Measurements from ENCODE around the gene ZDHHC14.
"Not testable (repeated sequence)": the region's sequence is repeated elsewhere in the genome, so short reads cannot be mapped to it uniquely, and the experiment has no call there.

Gene ZDHHC14

GRCh38 chr6:157551041-157551832 is 170.2 kb downstream of the ZDHHC14 start:
- no peak for DNase-seq (ENCODE audit: low read depth in 2 of 2)

DNA sequence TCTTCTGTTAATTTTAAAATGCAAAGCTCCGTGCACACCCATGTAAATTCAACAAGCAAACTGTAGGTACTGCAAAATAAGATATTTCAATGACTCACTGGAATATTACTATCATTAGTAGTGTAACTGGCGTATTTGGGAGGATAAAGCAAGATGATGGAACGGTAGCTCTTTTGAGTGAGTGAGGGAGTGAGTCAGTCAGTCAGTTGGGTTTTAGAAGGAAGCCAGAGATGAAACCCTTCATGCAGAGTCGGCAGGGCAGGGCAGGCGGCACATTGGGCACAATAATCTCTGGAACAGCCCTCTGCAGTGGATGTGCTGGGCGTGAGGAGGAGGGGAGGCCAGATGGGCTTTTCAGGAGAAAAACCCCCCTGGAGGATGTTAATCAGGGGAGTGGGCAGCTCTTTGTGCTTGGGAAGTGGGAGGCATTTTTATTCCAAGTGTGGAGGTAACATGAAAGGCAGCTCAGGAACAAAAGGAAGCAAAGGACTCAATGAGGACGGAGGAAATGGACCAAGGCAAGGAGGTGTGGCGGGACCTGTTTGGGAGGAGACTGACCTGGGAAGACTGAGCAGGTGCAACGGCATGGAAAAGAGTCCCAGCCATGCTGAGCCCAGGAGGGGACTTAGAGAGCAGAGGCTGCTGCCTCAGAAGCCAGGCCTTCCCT is 171.2 kb downstream of the ZDHHC14 start:
- no peak for DNase-seq (ENCODE audit: low read depth in 2 of 2)

- DNase-seq (ENCODE audit: low read depth in 2 of 2): no peak
These were observed 172.0 kb downstream of the ZDHHC14 start for GRCh38 chr6:157552820-157553485.

GRCh38 chr6:157554747-157555146 is 173.8 kb downstream of the ZDHHC14 start:
- DNase-seq (ENCODE audit: low read depth in 2 of 2): no peak

- DNase-seq (ENCODE audit: low read depth in 2 of 2): no peak
These were observed 174.6 kb downstream of the ZDHHC14 start for GRCh38 chr6:157555455-157556143.

- DNase-seq (ENCODE audit: low read depth in 2 of 2): no peak
These were observed 175.2 kb downstream of the ZDHHC14 start for GRCh38 chr6:157556144-157556645.

- DNase-seq (ENCODE audit: low read depth in 2 of 2): no peak
These were observed 175.9 kb downstream of the ZDHHC14 start for GRCh38 chr6:157556671-157557430.

- DNase-seq (ENCODE audit: low read depth in 2 of 2): no peak
These were observed 176.6 kb downstream of the ZDHHC14 start for GRCh38 chr6:157557559-157557958.

GRCh38 chr6:157558049-157558448 is 177.1 kb downstream of the ZDHHC14 start:
- no peak for DNase-seq (ENCODE audit: low read depth in 2 of 2)

DNA sequence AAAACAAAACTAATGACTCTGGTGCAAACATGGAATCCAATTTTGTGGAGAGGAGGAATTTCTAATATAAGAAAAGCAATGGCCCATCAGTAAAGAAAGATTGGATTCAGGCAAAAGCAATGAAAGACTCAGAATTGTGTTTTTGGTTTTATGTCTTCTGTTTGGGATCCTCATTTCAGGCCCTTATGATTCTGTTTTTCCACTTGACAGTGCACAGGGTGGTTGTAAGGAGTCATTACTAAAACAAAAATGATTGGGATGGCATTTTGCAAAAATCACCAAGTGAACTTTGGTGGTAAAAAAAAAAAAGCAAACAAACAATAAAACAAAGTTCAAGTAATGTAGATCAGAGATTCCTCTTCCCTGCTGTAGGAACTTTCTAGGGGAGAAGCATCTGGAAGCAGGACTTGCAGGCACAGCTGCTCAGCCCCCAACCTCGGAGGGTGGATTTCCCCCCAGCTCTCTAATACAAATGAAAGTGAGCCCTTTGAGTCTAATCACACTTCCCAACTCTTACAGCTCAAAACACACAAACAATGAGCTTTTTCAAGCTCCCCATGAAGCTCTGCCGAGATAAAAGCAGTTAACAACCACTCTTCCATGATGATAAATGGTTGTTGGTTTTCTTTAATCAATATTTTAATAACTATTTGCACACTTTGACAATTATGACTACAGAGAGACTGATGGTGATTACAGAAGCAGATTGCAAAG is 177.7 kb downstream of the ZDHHC14 start:
- DNase-seq (ENCODE audit: low read depth in 2 of 2): no peak

DNA sequence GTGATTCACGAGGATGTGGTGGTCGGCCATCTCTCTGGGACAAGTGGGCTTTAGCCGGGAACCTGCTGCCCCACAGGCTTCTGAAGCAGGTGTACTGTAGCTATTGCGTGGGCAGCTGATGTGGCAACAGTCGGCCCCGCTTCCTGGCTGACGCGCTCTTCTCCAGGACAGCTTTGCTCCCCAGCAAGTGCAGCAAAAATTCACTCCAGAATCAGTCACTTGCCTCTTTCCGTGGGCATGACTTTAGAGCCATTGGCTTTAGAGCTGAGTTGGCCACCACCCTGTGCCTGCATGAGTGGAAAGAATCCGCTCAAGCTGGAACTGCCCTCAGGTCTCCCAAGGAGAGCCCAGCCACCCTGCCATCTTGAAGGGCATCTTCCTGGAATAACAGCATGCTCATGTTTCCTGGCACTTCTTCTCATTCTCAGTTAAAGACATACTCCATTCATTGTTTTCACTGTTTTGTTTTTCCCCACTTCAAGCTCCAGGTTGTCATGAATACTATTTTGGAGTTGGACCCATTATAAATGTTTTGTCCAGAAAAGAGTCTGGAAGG is 178.3 kb downstream of the ZDHHC14 start:
- DNase-seq (ENCODE audit: low read depth in 2 of 2): no peak

GRCh38 chr6:157560063-157560462 is 179.1 kb downstream of the ZDHHC14 start:
- DNase-seq (ENCODE audit: low read depth in 2 of 2): not testable (repeated sequence)

GRCh38 chr6:157560691-157561413 is 179.9 kb downstream of the ZDHHC14 start:
- DNase-seq (ENCODE audit: low read depth in 2 of 2): no peak

DNA sequence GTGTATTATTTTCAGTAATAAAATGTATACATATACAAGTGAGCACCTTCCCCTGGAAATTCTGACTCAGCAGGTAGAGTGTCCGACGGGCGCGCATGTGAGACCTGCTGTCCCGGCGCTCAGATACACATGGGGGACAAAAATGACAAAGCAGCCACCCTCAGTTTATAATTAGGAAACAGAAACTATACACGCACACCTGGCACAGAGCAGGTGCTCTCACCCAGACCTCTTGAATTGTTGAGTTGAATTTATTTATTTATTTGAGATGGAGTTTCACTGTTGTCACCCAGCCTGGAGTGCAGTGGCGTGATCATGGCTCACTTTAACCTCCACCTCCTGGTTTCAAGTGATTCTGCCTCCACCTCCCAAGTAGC is 180.4 kb downstream of the ZDHHC14 start:
- no peak for DNase-seq (ENCODE audit: low read depth in 2 of 2)

DNA sequence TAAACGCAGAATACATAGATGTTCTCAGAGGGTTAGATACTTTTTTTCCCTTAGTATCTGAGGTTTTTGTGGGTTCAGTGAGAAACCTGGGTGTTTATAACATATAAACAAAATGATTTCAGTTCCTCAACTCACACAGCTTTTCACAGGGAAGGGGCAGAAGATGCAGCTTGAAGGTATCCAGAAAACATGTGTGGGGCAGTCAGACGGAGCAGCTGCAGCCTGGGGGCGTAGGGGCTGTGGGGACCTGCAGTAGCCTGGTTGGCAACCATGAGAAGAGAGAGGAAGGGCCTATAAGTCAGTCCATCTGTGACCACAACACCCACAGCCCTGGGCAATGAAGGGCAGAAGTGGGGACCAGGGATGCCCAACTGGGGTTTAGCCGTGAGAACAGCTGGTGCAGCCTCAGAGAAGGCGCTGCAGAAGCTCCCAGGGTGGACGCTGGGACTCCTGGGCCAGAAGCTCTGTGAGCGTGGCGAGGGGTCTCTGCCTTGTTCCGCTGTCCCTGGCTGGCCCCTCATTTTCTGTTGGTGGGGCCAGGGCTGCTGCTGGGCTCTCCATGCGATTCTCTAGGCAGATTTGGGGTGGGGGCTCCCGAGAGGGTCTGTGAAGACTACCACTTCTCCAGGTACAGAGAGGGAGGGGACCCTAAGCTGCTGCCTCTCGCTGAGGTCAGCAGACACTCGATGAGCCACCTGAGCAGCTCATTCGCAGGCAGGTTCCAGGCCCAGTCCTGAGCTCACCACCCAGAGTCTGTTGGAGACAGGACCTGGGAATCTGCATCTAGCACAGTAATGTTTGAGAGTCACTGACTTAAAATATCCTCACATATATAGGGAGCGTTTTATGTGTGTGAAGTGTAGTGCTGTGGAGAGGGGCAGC is 181.2 kb downstream of the ZDHHC14 start:
- no peak for DNase-seq (ENCODE audit: low read depth in 2 of 2)

- DNase-seq (ENCODE audit: low read depth in 2 of 2): no peak
These were observed 182.0 kb downstream of the ZDHHC14 start for GRCh38 chr6:157562997-157563396.

DNA sequence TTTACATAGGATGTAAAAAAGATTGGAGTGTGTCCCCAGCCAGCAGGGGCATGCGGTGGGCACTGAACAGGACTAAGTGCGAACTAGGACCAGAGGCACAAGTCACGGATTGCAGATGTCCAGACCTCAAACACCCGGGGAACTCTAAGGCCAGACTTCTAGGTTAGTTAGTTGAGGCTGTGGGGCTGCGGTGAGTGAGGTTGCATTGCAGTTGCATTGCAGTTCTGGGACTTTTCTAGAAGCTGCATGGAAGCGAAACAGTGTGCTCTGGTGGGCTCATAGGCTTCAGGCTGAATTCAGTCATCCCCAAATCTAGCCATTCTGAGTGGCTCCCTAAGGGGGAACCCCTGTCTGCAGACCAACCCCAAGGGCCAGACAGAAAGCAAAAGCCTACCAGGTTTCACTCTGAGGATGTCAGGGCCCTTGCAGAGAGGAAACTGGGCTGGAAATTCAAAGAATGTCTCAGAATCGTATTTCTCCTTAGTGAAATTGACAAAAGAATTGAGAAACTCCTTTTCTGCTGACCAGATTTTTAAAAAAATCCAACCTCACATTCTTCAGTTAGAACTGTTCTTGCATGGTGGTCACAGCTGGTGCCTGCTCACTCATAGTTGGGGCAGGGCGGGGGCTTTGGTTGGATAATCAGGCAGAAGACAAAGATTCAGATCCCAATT is 182.8 kb downstream of the ZDHHC14 start:
- DNase-seq (ENCODE audit: low read depth in 2 of 2): no peak

GRCh38 chr6:157568702-157569101 is 187.7 kb downstream of the ZDHHC14 start:
- no peak for DNase-seq (ENCODE audit: low read depth in 2 of 2)

Data from stimulated activated CD4-positive, alpha-beta T cell treated with anti-CD3 and anti-CD28 coated beads, Interleukin-12 subunit alpha, Interleukin-12 subunit beta, amount 100 ng/mL, for 24 hours (primary cell).